HepG2 (cell line): ENCODE data around the gene CKAP5. TPM values are rescaled to one million over a fixed set of nuclear protein-coding genes. Genes with fewer than 3 reads are reported as not detected.

ENCODE experiments used
- FOXP1 ChIP-seq, 2 experiments: fragments of 450-650 bp in 1 of 2; IDR thresholded peaks; 2 replicates each; pipeline ENCODE4 v1.6.1; 2017 to 2018; ENCODE audit warnings: antibody characterized with exemption in 1 of 2
- HOXA5 ChIP-seq: sonication (generic); formaldehyde crosslinking; IDR thresholded peaks from 2 replicates; pipeline ENCODE4 v1.4.0; 2020; ENCODE audit warnings: missing genetic modification reagents
- KDM4B ChIP-seq: sonication (generic); formaldehyde crosslinking; IDR thresholded peaks from 2 replicates; pipeline ENCODE4 v1.4.0; 2020; ENCODE audit warnings: missing genetic modification reagents
- MED1 ChIP-seq: sonication (generic); formaldehyde crosslinking; IDR thresholded peaks from 2 replicates; pipeline ENCODE4 v1.4.0; 2020; ENCODE audit warnings: missing genetic modification reagents
- PCBP1 ChIP-seq: fragments of 200-400 bp; formaldehyde crosslinking; IDR thresholded peaks from 2 replicates; pipeline ENCODE4 v1.6.1; 2017; ENCODE audit warnings: mild to moderate bottlenecking, low read depth, low read length, borderline replicate concordance
- RCOR2 ChIP-seq: IDR thresholded peaks from 2 replicates; pipeline ENCODE4 v1.6.1; 2016; ENCODE audit warnings: missing biosample characterization, missing genetic modification reagents
- ZFP36 ChIP-seq: fragments of 150-350 bp; IDR thresholded peaks from 2 replicates; pipeline ENCODE4 v1.6.1; 2018; ENCODE audit warnings: borderline replicate concordance, low read length, low read depth; ENCODE audit not compliant: partially characterized antibody
- ZFX ChIP-seq: sonication (generic); formaldehyde crosslinking; IDR thresholded peaks from 2 replicates; pipeline ENCODE4 v1.4.0; 2020; ENCODE audit warnings: mild to moderate bottlenecking, low read depth, missing genetic modification reagents, moderate library complexity
- ZMAT3 ChIP-seq: sonication (generic); formaldehyde crosslinking; conservative IDR thresholded peaks from 2 replicates; pipeline ENCODE4 v1.7.0; 2021; ENCODE audit warnings: missing genetic modification reagents
- polyA plus RNA-seq, 8 experiments: library from polyadenylated mRNA; depleted of rRNA in 3 of 8; stranded (reverse) in 7 of 8; unstranded in 1 of 8; fragments of >200 nt; fragmentation: Illumina TruSeq in 4 of 8; extraction: Trizol in 4 of 8; gene quantifications; 2 replicates each; pipeline versions ENCODE4 v1.2.1 to v1.2.3, GENCODE V29; 2011 to 2016; ENCODE audit warnings: low read depth in 4 of 8, missing spikeins in 1 of 8, mixed read lengths in 1 of 8; ENCODE audit not compliant: insufficient read depth in 1 of 8
- total RNA-seq, 5 experiments: library from RNA; depleted of rRNA; stranded (reverse); fragments of >200 nt; fragmentation: Illumina TruSeq; extraction: Trizol; gene quantifications; 2 replicates each; pipeline ENCODE4 v1.2.3, GENCODE V29; 2016; ENCODE audit warnings: low read depth in 1 of 5
- TF ChIP-seq, protein P1 (sequence below): sonication (generic); formaldehyde crosslinking; IDR thresholded peaks from 2 replicates; pipeline ENCODE4 v1.5.0; 2020; ENCODE audit warnings: missing genetic modification reagents
- TF ChIP-seq, protein P2 (sequence below), 2 experiments: fragments of 450-650 bp in 1 of 2; sonication (generic) in 1 of 2; formaldehyde crosslinking; IDR thresholded peaks; 2 replicates each; pipeline versions ENCODE4 v1.5.0 to v1.8.0; 2020 to 2022; ENCODE audit warnings: mild to moderate bottlenecking in 1 of 2, missing genetic modification reagents in 1 of 2
- TF ChIP-seq, protein P3 (sequence below): sonication (generic); formaldehyde crosslinking; IDR thresholded peaks from 2 replicates; pipeline ENCODE4 v1.4.0; 2020; ENCODE audit warnings: missing genetic modification reagents

CKAP5 gene
- total and polyA plus RNA-seq, 2 of the 13 experiments (the other 11 are each of a cell fraction or from before 2014, with no cell fraction given), result 79.2 to 103 TPM

DNA sequence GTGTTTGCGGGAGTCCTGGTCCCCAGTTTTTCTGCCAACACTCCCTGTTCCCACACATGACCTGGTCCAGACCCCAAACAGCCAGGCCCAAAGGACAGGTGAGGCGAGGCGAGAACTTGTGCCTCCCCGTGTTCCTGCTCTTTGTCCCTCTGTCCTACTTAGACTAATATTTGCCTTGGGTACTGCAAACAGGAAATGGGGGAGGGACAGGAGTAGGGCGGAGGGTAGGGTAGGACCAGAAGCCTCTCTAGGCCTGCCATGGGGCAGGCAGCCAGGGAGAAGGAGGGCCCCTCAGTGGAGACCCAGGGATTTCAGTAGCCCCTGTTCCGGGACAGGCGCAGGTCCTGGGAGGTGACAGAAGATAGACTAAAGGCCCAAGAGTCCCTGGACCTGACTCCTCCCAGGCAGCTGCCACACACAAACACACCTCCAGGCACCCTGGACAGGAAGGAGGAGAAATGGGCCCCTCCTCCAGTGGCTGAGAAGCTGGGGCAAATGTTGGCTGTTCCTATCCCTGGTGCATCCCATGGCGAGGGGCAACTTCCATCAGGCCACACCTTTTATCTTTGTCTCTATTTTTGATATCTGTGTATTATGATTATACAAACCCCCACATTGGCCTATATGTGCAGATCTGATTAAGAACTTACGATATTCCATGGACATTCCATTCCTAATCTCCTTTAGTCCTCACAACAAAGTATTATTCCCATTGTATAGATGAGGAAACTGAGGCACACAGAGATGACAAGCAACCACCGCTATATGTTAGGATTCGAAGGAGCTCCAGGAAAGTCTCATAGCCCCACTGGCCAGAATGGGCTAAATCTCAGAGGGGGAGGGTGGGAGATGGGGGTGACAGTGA lies 127.7 kb downstream of the CKAP5 start (continued):
- TF ChIP-seq, protein P1, sequence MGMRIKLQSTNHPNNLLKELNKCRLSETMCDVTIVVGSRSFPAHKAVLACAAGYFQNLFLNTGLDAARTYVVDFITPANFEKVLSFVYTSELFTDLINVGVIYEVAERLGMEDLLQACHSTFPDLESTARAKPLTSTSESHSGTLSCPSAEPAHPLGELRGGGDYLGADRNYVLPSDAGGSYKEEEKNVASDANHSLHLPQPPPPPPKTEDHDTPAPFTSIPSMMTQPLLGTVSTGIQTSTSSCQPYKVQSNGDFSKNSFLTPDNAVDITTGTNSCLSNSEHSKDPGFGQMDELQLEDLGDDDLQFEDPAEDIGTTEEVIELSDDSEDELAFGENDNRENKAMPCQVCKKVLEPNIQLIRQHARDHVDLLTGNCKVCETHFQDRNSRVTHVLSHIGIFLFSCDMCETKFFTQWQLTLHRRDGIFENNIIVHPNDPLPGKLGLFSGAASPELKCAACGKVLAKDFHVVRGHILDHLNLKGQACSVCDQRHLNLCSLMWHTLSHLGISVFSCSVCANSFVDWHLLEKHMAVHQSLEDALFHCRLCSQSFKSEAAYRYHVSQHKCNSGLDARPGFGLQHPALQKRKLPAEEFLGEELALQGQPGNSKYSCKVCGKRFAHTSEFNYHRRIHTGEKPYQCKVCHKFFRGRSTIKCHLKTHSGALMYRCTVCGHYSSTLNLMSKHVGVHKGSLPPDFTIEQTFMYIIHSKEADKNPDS (CRISPR knock-in tag), result peak; percentile 98
- TF ChIP-seq FOXP1 (IDR thresholded peaks at IDR 0.05) (no peak), FOXP1 (CRISPR knock-in tag; IDR thresholded peaks at IDR 0.05) (peak; percentile 90), HOXA5 (CRISPR knock-in tag) (peak; percentile 77; the same call in 1 of the 2 replicates), PCBP1 (no peak), ZFX (CRISPR knock-in tag) (peak; percentile 86), ZMAT3 (CRISPR knock-in tag) (0 out of 2 replicates have a peak, but pooled peaks have one; percentile 7), ZFP36 (no peak), RCOR2 (CRISPR knock-in tag) (peak; percentile 93), KDM4B (CRISPR knock-in tag) (peak; percentile 93), MED1 (CRISPR knock-in tag) (peak; percentile 98)
- TF ChIP-seq, protein P2, sequence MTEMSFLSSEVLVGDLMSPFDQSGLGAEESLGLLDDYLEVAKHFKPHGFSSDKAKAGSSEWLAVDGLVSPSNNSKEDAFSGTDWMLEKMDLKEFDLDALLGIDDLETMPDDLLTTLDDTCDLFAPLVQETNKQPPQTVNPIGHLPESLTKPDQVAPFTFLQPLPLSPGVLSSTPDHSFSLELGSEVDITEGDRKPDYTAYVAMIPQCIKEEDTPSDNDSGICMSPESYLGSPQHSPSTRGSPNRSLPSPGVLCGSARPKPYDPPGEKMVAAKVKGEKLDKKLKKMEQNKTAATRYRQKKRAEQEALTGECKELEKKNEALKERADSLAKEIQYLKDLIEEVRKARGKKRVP (CRISPR knock-in tag; IDR thresholded peaks at IDR 0.05), result peak in 1 of 2 experiments; percentile 78; a peak in 2 of 4 replicates
- TF ChIP-seq, protein P3, sequence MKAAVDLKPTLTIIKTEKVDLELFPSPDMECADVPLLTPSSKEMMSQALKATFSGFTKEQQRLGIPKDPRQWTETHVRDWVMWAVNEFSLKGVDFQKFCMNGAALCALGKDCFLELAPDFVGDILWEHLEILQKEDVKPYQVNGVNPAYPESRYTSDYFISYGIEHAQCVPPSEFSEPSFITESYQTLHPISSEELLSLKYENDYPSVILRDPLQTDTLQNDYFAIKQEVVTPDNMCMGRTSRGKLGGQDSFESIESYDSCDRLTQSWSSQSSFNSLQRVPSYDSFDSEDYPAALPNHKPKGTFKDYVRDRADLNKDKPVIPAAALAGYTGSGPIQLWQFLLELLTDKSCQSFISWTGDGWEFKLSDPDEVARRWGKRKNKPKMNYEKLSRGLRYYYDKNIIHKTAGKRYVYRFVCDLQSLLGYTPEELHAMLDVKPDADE, result peak; percentile 47; the same call in 1 of the 2 replicates
